Muscle layer of duodenum (tissue), 2 donors: ENCODE data around the gene CRTC3.

Experiments used
- H3K27ac ChIP-seq: one replicate; pipeline ENCODE4 v1.7.0; 2013; ENCODE audit warnings: mild to moderate bottlenecking, low read length
- H3K27me3 ChIP-seq: one replicate; pipeline ENCODE4 v1.7.0; 2013; ENCODE audit warnings: low read depth, mild to moderate bottlenecking, control low read depth, low read length
- H3K36me3 ChIP-seq, 2 donors: one replicate each; pipeline ENCODE4 v1.7.0; 2013; ENCODE audit warnings: low read length in 2 of 2, control low read depth in 1 of 2, mild to moderate bottlenecking in 1 of 2; ENCODE audit not compliant: insufficient read depth in 2 of 2, control insufficient read depth in 1 of 2
- H3K4me1 ChIP-seq, 2 donors: one replicate each; pipeline ENCODE4 v1.7.0; 2013; ENCODE audit warnings: low read length in 2 of 2, mild to moderate bottlenecking in 2 of 2, control low read depth in 1 of 2, moderate library complexity in 1 of 2; ENCODE audit not compliant: insufficient read depth in 2 of 2, control insufficient read depth in 1 of 2
- H3K4me3 ChIP-seq, 2 donors: one replicate each; pipeline ENCODE4 v1.7.0; 2013; ENCODE audit warnings: low read length in 2 of 2, low read depth in 1 of 2, mild to moderate bottlenecking in 1 of 2
- H3K9me3 ChIP-seq, 2 donors: one replicate each; pipeline ENCODE4 v1.7.0; 2013; ENCODE audit warnings: low read length in 2 of 2, control low read depth in 1 of 2, mild to moderate bottlenecking in 1 of 2; ENCODE audit not compliant: control insufficient read depth in 1 of 2
- donor health status: healthy.

CRTC3 gene, protein sequence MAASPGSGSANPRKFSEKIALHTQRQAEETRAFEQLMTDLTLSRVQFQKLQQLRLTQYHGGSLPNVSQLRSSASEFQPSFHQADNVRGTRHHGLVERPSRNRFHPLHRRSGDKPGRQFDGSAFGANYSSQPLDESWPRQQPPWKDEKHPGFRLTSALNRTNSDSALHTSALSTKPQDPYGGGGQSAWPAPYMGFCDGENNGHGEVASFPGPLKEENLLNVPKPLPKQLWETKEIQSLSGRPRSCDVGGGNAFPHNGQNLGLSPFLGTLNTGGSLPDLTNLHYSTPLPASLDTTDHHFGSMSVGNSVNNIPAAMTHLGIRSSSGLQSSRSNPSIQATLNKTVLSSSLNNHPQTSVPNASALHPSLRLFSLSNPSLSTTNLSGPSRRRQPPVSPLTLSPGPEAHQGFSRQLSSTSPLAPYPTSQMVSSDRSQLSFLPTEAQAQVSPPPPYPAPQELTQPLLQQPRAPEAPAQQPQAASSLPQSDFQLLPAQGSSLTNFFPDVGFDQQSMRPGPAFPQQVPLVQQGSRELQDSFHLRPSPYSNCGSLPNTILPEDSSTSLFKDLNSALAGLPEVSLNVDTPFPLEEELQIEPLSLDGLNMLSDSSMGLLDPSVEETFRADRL

DNA sequence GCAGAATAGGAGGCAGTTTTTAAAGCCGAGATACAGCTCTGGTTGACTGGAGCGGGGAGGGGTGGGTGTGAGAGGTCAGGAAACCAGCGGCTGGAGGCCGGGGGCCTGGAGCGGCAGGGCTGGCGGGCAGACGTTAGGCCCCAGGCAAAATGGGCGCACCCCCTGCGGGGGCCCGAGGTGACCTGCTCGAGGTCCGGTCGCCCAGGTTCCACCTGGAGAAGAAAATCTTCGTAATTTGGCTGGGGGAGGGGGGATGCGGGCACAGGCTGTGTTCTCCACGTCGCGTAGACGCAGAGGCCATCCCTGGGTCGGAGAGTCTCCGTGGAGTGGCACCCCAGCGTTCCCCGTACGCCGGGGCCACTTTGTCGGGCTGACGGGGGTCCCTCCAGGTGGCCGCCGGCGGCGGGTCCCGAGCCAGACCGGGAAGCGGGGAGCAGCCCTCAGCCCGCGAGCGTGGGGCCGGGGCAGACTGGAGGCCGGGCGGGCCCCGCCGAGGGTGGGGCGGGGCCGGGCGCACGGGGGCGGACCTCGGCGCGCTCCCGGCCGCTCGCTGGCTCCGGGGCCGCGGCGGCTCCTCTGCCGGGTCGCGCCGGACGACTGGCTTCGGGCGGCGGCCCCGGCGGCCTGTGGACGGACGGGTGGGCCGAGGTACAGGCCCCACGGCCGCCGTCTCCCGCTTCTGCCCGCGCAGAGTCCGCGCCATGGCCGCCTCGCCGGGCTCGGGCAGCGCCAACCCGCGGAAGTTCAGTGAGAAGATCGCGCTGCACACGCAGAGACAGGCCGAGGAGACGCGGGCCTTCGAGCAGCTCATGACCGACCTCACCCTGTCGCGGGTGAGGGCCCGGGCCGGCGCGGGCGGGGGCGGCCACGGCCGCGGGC, at the start of gene CRTC3:
Gene CRTC3, plus strand, starts transcription at position 553 of the 879 bp plus-strand sequence. Its CDS starts 149 bp downstream, at position 702.
- Histone ChIP-seq H3K9me3 (no peaks in the 10 kb centered on the region), H3K27me3 (no peaks in the 10 kb centered on the region), H3K4me1 (peaks cover 0 to 27% of the 10 kb centered on the region in 2 donors), H3K4me3 (peak within 1 kb of the TSS; percentile 84 to 87), H3K27ac (peak within 1 kb of the TSS; percentile 76), H3K36me3 (no peaks in the 10 kb centered on the region)

DNA sequence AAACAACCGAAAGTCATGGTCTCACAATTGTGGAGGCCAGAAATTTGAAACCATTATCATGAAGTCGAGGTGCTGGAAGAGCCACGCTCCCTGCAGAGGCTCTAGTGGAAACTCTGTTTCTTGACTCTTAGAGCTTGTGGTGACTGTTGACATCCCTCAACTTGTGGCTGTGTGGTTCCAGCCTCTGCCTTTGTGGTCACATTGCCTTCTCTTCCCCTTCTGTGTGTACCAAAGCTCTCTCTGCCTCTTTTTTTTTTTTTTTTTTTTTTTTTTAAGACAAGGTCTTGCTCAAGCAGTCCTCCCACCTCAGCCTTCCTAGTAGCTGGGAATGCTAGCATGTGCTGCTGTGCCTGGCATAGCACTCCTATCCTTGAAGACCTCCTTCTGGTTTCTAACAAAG, 48.7 kb upstream of the CRTC3 start:
- H3K4me1 ChIP-seq = no peaks in the 10 kb centered on the region
- H3K27me3 ChIP-seq = no peaks in the 10 kb centered on the region
- H3K4me3 ChIP-seq = no peak overlapping the region
- peaks cover 60 to 78% of the 10 kb centered on the region in 2 donors for H3K36me3 ChIP-seq
- H3K9me3 ChIP-seq = no peaks in the 10 kb centered on the region
- H3K27ac ChIP-seq = no peak overlapping the region

DNA sequence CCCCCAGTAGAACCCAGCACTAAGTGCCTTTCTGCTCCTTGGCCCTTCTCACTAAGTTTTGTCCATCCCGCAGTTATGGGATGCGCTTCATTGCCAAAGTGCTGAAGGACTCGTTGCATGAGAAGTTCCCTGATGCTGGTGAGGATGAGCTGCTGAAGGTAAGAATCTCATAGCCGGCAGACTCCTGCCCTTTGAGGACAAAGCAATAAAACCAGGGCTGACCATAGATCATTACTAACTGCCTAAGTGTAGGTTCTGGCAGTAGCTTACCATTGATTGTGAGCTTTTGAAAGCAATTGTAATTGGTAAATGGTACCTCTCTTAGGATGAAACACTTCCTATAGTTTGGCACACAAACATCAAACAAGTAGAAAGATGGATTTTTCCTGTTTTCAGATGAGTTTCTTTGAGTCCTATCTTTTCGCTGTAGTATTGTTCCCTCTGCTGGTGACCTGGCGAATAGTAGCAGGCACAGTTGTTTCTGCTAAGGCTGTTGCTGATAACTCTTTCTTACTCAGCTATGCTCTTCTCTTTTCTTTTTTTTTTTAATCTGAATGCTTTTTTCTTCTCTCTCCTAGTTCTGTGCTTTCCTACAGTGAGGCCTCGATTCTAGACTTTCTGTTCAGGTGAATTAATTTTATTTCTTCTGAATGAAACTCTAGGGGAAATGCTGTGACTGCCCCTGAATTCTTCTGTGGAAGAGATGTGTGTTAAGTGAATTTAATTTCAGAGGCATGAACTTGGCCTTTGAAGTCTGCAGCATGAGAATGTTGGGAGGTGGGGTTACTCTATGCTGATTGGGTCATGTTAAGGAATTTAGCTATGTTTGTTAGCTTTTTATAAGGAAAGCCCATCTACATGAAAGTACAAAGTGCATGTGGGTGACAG, 47.4 kb upstream of the CRTC3 start:
- no peaks in the 10 kb centered on the region for H3K4me1 ChIP-seq
- H3K27ac ChIP-seq = no peak overlapping the region
- H3K27me3 ChIP-seq = no peaks in the 10 kb centered on the region
- no peaks in the 10 kb centered on the region for H3K9me3 ChIP-seq
- H3K36me3 ChIP-seq = peaks cover 61 to 81% of the 10 kb centered on the region in 2 donors
- no peak overlapping the region for H3K4me3 ChIP-seq

DNA sequence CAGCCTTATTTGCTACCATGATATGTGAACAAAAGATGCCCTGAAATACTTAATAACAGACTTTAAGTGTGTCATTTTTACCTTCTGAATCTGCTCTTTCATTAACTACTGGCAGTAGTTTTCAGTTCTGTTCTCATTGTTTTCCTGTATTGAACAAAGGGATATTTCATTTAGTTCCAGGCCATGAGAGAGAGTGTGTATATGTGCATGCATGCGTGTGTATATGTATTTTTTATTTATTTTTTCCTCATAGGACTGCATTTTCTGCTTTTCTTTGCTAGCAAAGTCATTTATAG, 46.8 kb upstream of the CRTC3 start:
- Histone ChIP-seq H3K9me3 (no peaks in the 10 kb centered on the region), H3K36me3 (peaks cover 61 to 79% of the 10 kb centered on the region in 2 donors), H3K4me1 (no peaks in the 10 kb centered on the region), H3K27me3 (no peaks in the 10 kb centered on the region), H3K27ac (no peak overlapping the region), H3K4me3 (no peak overlapping the region)

DNA sequence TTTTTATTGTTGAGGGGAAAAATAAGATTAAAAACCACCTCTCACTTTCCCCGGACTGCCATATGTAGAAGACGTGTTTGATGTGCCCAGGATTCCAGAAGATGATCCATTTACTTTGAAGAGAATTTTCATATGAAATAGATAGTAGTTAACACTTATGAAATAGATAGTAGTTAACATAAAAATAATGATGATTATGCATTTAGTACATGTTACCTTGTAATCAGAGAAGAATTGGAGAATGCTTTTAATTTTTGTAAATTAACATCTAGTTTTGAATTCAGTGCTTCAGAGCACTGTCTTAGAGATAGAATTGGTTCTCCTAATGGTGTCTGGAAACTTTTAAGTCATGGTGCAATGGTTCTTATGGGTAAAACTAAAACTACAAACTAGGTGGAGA, 46.1 kb upstream of the CRTC3 start:
- no peak overlapping the region for H3K4me3 ChIP-seq
- no peaks in the 10 kb centered on the region for H3K9me3 ChIP-seq
- H3K27me3 ChIP-seq = no peaks in the 10 kb centered on the region
- H3K27ac ChIP-seq = no peak overlapping the region
- H3K4me1 ChIP-seq = no peaks in the 10 kb centered on the region
- peaks cover 65 to 82% of the 10 kb centered on the region in 2 donors for H3K36me3 ChIP-seq

DNA sequence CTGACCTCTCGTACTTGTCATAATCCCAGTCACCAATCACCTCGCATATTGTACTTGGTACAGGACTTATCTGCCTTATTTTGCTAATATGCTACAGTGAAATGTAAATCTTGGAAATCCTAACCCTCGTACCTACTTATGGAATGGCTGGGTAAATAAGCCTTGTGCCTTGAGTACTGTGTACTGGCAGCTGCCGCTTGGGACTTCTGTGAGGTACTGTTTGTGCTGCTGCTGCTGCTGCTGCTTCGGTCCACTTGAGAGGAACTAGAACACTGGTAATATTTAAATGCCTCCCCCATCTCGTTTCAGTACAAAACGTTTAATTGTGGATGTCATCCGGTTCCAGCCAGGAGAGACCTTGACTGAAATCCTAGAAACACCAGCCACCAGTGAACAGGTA, 42.5 kb upstream of the CRTC3 start:
- Histone ChIP-seq H3K27me3 (no peaks in the 10 kb centered on the region), H3K9me3 (no peaks in the 10 kb centered on the region), H3K36me3 (peaks cover 79 to 90% of the 10 kb centered on the region in 2 donors), H3K27ac (no peak overlapping the region), H3K4me1 (no peaks in the 10 kb centered on the region), H3K4me3 (no peak overlapping the region)

DNA sequence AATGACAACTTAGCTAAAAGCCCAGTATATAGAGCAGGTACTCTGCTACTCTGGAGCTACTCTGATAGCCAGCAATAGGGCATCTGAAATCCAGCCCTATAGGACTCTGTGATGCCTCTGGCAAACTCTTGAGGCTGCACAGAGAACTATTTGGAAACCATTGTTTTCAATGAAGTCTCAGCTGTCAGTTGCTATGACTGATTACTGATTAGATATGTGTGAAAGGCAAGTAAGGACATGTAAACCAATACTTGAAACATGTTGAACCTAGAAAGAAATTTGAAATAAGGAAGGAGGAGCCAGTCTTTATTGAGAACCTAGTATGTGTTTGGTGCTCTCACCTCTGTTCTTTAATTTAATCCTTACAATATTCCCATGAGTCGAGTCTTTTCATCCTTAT, 40.2 kb upstream of the CRTC3 start:
- Histone ChIP-seq H3K9me3 (no peaks in the 10 kb centered on the region), H3K36me3 (peaks cover 77 to 88% of the 10 kb centered on the region in 2 donors), H3K27ac (no peak overlapping the region), H3K4me3 (no peak overlapping the region), H3K4me1 (no peaks in the 10 kb centered on the region), H3K27me3 (no peaks in the 10 kb centered on the region)

DNA sequence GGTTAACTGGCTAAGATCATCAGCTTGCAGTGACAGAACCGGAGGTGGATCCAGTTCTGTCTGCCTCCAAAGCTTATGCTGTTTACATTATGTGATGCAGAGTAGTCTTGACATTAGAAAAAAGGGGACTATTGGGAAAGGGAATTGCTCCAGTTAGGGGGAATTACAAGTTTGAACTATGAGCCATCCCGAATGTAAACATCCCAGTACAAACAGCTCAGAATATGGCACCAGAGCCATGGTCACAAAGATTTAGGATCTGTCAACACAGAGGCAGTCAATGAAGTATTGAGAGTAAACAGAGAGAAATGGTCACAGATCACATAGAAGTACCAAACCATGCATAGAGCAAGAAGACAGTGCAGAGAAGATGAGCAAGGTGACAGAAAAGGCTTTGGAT, 39.8 kb upstream of the CRTC3 start:
- Histone ChIP-seq H3K27ac (no peak overlapping the region), H3K4me1 (no peaks in the 10 kb centered on the region), H3K27me3 (no peaks in the 10 kb centered on the region), H3K4me3 (no peak overlapping the region), H3K9me3 (no peaks in the 10 kb centered on the region), H3K36me3 (peaks cover 74 to 86% of the 10 kb centered on the region in 2 donors)

DNA sequence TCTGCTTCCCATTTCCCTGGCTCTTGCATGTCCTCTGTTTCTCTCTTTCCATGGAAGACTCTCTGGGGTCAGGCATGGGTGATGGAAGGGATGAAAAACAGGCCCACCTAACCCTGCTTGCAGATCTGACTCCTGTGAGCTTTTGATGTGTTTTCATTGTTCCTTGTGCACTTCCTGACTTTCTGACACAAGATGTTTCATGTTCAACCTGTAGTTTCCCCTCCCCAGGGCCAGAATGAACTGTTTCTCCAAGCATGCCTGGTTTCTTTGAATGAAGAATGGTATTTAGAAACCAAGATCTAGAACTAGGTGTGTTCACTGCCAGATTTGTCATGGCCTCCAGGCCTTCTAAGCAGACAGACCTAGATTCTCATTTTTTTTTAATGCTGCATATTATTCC, 36.1 kb upstream of the CRTC3 start:
- Histone ChIP-seq H3K36me3 (peaks cover 59 to 79% of the 10 kb centered on the region in 2 donors), H3K4me3 (no peak overlapping the region), H3K9me3 (no peaks in the 10 kb centered on the region), H3K4me1 (no peaks in the 10 kb centered on the region), H3K27ac (no peak overlapping the region), H3K27me3 (no peaks in the 10 kb centered on the region)

DNA sequence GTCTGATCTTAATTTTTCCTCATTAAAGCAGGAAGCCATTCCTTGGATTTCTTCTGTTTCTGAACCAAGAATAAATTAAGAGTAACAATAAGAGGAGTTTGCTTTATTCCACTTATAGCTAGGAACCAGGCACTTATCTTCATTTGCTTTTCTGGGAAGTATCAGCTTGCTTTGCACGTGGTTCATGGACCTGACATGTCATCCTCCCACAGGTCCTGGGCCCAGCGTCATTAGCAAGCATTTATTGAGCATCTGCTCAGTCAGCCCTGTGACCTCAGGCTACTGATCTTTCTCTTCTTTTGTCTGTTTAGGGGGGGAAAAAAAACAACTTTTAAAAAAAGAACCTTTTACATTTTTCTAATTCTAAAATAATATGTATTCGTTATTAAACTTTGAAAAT, 34.7 kb upstream of the CRTC3 start:
- no peaks in the 10 kb centered on the region for H3K9me3 ChIP-seq
- no peaks in the 10 kb centered on the region for H3K27me3 ChIP-seq
- H3K27ac ChIP-seq = no peak overlapping the region
- no peak overlapping the region for H3K4me3 ChIP-seq
- H3K36me3 ChIP-seq = peaks cover 60 to 84% of the 10 kb centered on the region in 2 donors
- no peaks in the 10 kb centered on the region for H3K4me1 ChIP-seq
